HG02973 (cell line): ENCODE data around the gene GLS2.
"Not testable (repeated sequence)": the region's sequence is repeated elsewhere in the genome, so short reads cannot be mapped to it uniquely, and the experiment has no call there.

Source experiments
- ATAC-seq: cut with Tn5 transposase; IDR thresholded peaks from one replicate; pipeline ENCODE4 v1.9.1; 2021; ENCODE audit warnings: moderate library complexity; ENCODE audit not compliant: unreplicated experiment

Gene GLS2

GRCh38 chr12:56448860-56449621 is 38.9 kb downstream of the GLS2 start, which contains the start of gene TIMELESS:
TSS of gene TIMELESS (minus strand) at chr12:56449426. CDS start at chr12:56434170, 15,256 bp downstream.
- peak; percentile 92 for ATAC-seq

GRCh38 chr12:56443208-56443607 is 44.8 kb downstream of the GLS2 start:
- not testable (repeated sequence) for ATAC-seq

- ATAC-seq, result no peak
Measured at GRCh38 chr12:56437430-56438176, 50.4 kb downstream of the GLS2 start.

DNA sequence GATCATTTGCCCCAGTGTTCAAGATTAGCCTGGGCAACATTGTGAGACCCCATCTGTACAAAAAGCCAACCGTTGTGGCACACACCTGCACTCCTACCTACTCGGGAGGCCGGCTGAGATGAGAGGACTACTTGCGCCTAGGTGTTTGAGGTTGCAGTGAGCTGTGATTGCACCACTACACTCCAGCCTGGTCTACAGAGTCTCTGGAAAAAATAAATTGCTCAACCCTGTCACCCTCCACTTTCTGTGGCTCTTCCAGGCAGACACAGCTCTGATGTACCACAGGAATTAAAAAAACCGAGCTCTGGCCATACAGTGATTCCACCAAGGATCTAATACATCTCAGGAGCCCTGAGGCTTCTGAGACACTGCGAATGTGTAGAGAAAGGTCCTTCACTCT is 53.1 kb downstream of the GLS2 start:
- ATAC-seq, result no peak

DNA sequence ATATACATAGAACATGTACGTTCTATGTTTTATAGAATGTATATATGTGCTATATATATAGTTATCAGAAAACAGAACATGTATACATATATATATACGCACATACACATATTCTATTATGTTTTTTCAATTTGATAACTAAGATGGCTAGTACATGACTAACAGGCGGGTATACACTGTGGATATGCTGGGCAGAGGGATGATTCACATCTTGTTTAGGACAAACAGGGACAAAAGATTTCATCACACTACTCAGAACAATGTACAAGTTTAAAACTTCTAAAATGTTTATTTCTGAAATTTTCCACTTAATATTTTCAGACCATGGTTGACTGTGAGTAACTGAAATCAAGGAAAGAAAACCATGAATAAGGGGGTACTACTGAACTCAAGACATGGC is 56.1 kb downstream of the GLS2 start:
- ATAC-seq, result no peak

- no peak for ATAC-seq
Measured at GRCh38 chr12:56431288-56431687, 56.7 kb downstream of the GLS2 start.

GRCh38 chr12:56425940-56426438 is 62.0 kb downstream of the GLS2 start:
- no peak for ATAC-seq

- no peak for ATAC-seq
Measured at GRCh38 chr12:56425193-56425592, 62.8 kb downstream of the GLS2 start.
